Superior temporal gyrus (tissue), 1 donor: ENCODE results near the gene GP1BB.
"Not testable (repeated sequence)": the region's sequence is repeated elsewhere in the genome, so short reads cannot be mapped to it uniquely, and the experiment has no call there.

ENCODE experiments used
- DNase-seq: peaks from one replicate; pipeline ENCODE4 v3.0.0-alpha.2; 2016; ENCODE audit errors: extremely low spot score

Gene GP1BB

DNA sequence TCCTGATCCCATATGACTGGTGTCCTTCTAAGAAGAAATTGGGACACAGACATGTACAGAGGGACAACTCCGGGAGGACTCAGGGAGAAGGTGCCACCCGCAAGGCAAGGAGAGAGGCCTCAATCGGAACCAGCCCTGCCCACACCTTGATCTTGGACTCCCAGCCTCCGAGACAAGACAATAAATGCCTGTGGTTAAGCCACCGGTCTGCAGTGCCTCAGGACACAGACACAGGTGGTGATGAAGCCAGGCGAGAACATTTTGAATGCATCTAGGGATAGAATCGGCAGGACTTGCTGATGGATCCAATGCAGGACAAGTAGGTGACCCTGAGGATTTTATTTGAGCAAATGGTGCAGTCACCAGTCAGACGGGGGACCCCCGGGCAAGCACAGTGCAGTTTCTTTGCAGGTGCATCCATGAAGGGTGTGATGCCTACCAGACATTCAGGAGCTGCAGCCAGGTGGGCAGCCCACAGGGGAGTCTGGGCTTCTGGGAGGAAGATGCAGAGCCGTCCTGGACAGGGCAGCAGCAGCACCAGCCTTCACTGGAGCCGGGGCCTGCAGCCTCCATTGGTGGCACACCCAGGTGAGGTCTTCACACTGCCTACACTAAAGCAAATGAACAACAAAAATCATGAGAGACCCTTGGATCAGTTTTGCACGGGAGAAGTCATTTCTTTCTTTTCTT, 29.2 kb upstream of the GP1BB start:
- no peak for DNase-seq

DNA sequence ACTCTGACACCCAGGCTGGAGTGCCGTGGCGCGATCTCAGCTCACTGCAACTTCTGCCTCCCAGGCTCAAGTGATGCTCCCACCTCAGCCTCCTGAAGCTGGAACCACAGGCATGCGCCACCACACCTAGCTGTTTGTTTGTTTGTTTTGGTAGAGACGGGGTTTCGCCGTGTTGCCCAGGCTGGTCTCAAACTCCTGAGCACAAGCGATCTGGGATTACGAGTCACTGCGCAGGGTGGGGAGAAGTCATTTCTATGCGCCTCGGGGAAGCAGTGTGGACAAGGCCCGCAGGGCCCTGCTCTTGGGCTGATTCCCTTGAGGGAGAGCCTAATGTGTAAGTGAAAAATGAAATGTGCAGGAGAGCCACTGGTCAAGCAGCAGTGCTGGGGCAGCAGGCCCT, 28.6 kb upstream of the GP1BB start:
- no peak for DNase-seq

DNA sequence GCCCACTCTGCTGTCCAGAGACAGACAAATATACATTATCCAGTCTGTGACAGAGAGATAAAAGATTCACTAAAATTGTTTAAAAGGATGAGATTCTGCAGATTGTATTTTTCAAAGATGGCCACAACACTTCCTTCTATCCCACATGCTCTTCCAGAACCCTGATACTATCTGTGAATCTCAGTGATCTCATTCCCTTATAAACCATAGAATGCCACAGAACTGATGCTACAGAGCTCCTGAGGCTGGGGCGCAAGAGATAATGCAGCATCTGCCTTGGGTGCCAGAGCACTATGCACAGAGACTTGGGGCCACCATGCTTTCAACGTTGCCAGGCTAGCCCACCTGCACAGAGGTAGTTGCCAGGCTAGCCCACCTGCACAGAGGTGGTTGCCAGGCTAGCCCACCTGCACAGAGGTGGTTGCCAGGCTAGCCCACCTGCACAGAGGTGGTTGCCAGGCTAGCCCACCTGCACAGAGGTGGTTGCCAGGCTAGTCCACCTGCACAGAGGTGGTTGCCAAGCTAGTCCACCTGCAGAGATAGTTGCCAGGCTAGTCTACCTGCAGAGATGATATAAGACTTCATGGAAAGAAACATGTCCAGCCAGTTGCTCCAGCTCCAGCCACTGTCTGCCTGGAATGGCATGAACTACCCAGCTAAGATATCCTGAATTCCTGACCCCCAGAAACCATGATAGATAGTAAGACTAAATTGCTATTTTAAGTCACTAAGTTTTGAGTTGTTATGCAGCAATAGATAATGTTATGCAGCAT, 26.6 kb upstream of the GP1BB start:
- DNase-seq: no peak

DNA sequence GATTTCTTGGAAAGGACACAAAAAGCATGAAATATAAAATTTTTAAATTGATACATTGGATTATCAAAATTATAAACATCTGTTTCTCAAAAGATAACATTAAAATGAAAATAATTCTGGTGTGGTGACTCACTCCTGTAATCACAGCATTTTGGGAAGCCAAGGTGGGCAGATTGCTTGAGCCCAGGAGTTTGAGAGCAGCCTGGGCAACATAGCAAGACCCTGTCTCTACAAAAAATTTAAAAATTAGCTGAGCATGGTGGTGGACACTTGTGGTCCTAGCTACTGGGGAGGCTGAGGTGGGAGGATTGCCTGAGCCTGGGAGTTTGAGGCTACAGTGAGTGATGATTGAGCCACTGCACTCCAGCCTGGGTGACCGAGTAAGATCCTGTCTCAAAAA, 25.5 kb upstream of the GP1BB start:
- DNase-seq: not testable (repeated sequence)

DNA sequence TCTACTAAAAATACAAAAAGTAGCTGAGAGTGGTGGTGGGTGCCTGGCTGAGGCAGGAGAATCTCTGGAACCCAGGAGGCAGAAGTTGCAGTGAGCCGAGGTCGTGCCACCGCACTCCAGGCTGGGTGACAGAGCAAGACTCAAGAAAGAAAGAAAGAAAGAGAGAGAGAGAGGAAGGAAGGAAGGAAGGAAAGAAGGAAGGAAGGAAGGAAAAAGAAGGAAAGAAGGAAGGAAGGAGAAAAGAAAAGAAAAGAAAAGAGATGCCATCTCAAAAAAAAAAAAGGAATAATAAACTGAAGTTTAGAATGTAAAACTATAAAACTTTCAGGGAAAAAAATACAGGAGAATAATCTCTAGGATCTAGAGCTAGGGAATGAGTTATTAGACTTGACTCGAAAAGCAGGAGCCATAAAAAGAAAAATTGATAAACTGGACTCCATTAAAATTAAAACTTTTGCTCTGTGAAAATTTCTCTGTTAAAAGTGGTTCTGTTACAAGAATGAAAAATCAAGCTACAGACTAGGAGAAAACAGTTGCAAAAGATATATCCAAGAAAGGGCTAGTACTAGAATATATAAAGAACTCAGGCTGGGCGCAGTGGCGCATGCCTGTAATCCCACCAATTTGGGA, 22.4 kb upstream of the GP1BB start:
- DNase-seq: no peak

DNA sequence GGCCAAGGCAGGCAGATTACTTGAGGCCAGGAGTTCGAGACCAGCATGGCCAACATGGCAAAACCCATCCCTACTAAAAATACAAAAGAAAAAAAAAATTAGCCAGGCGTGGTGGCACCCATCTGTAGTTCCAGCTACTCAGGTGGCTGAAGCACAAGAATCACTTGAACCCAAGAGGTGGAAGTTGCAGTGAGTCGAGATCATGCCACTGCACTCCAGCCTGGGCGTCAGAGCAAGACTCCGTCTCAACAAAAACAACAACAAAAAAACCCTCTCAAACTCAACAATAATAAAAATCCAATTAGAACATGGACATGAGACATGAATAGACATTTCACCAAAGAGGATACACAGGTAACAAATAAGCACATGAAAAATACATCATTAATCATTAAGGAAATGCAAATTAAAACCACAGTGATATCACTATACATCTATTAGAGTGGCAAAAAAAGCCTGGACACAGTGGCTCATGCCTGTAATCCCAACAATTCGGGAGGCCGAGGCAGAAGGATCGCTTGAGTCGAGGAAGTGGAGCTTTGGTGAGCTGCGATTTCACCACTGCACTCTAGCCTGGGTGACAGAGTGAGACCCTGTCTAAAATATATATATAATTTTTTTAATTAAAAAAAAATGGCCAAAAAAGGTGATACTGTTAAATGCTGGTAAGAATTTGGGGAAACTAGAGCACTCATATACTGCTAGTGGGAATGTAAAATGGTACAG, 21.8 kb upstream of the GP1BB start:
- no peak for DNase-seq

DNA sequence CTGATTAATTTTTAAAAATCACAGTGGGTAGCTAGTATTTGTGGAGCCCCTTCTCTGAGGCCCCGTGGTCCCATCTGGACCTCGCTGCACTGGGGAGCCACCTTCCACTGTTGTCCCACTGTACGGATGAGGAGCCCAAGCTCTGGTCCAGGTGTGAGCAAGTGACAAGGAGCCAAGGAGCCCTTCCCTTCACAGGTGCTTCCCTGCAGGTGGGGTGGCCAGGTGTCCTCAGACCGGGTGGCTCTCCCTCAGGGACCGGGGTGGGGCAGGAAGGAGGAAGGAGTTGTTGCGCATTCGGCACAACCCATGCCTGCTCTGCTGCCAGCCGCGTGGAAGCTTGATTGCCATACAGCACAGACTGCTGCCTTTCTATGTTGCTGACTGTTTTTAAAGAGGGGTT, 19.5 kb upstream of the GP1BB start:
- DNase-seq: no peak

DNA sequence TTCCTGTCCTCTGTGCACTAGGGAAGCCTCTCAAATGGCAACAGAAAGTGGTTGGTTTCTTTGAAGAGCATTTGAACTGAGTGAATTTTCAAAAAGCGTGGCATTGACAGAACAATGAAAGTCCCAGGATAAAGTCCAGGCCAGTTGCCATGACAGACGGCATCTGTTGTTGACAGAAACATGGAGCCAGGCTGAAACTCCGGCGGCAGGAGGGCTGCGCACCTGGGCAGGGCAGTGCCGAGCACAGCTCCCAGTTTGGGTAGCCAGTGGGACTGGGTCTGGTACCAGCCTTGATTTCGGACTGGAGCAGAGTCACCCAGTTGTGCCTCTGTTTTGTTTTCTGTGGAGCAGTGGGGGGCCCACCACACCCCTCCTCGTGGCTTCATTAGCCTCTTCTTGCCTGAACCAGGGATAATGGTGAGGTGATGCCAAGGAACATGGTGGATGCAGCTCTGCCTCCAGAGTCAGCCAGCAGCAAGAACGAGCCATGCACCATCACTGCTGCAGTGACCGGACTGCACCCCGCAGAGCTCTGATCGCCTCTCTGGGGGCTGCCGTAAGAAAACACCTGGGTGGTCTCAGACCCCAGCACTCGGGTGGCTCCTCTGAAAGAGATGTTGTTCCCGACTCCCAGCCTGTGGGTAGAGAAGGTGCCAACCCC, 18.9 kb upstream of the GP1BB start:
- DNase-seq: no peak

DNA sequence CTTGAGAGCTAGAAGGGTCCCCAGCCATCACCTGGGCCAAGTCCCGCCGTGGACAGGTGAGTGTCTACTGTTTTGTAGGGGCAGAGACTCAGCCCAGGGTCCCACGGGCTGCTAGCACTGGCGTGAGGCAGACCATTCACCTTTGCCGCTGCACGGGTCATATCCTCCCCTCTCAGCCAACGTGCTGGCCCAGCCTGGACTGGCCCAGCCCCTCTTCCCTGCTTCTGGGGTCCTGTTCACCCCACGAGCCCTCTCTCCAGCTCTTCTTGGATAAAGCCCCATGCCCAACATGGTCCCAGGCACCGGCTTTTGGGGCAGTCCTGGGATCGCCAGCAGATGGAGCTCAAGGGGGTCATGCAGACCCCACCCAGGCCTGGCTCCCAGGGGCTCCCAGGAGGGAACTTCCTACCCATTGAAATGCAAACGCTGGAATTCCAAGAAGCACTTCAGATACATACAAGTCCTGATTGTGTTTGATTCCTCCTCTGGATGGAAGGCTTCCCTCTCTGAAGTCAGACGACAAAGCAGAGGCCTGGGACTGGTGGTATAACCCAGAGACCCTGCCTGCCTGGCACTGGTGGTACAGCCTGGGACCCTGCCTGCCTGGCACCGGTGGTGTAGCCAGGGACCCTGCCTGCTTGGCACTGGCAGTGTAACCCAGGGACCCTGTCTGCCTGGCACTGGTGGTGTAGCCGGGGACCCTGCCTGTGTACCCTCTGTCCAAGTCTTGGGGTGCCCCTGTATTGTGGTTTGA, 18.0 kb upstream of the GP1BB start:
- no peak for DNase-seq

DNA sequence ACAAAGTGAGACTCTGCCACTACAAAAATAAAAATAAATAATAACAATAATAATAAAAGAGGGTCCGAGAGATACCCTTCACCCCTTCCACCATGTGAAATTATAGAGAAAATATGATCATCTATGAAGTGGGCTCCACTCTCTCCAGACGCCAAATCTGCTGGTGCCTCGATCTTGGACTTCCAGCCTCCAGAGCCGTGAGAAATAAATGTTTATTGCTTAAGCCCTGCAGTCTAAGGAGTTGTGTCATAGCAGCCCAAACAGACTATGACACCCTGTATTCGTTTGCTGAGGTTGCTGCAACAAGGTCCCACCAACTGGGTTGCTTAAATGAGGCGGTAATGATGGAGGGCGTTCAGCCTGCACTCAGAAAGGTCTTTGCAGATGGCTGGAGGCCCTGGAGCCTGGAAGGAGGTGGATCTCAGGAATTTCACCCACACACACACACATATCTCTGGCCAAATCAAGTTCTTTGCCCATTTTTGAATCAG, 16.6 kb upstream of the GP1BB start:
- DNase-seq: no peak

DNA sequence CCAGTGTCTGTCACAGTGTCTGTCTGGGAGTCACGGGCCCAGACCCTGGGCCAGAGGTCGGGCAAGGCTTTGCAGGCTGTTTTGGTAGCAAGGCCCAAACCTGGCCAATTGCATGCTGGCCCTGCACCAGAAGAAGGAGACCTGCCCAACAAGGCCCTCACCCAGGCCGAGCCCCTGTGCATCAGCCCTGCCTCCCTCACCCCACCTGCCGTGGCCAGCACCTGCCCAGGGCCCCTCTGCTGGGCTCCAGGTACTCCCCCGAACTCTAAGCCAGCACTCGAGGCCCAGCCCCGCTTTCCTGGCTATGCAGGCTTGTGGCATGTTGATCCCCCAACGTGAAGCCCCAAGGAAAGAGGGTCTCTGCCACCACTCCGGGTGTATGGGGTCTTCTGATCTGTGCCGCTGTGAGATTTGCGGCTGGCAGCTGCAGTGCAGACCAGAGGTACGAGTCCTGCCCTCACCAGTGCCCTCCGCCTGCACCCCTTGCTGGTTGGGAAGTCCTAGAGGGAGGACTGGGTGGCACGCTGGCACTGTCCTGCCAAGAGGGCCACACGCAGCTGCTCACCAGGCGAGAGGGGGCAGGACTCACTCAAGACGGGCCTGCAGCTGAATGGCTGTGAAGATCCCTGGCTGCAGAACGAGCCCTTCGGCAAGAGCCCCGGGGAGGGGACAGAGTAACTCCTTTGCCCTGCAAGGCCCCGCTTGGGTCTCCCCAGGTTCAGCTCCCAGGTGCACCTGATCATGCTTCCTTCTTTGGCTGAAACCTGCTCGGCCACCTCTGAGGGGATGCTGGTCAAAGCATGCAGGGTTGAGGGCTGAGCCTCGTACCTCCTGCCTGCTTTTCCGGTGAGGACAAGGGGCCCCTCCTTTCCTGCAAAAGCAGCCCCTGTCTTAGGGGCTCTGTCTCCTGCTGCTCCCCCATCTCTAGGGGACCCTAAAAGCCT, 15.7 kb upstream of the GP1BB start:
- DNase-seq: no peak

DNA sequence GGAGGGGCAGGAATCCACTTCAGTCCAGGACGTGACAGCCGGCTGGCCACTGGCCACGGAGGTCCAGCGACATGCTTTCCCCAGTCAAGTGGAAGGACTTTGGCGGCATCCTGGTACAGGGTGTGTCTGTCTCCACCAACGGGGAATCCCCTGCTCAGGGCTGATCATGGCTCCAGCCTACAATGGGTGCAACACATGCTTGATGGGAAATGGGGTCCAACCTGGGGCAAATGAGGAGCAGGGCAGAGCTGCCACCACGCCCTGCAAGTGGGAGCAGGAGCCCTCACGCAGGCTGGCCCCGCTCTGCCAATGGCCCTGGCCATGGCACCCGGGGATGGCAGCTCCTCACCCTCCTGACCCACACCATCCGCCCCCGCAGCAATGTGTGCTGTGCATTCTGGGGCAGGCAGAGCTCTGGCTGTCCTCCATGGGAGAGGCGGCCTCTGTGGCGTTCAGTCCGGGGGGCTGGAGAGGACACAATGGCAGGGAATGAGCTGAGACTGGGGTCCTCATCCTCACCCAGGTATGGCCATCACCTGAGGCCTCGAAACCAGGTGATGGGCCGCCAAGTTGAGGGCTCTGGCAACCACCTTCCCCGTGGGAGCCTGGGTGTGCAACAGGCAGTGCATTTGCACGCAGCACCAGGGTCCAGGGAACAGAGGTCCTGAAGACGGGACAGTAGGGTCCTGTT, 14.9 kb upstream of the GP1BB start:
- no peak for DNase-seq

DNA sequence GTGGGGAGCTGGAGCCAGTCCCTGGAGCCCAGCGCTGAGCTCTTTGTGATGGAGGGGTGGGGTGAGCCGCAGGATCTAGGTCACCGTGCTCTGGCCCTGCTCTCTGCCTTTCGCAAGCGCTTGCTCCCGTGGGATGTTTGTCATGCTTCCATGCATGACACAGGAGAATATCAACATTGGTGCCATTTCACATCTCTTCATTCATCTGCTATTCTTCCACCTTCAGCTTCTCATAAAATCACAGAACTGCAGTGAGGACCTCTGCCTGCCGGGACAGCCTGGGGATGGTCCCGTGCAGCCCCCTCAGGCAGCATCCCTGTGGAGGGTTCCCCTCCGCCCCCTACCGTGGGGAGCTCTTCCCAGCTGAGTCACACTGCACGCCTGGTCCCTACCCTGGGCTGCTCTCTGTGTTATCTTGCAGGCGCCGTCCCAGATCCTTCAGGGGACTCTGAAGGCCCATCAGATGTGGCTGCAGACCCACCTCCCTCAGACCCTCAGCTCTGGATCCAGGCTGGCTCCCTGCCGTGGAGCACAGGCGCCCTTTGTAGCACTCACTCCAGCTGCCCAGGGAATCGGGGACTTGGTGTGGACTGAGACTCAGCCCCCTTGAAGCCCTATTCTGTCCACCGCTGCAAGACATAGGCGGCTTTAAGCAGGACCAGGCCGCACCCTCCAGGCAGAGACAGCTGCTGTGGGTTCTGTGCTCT, 14.1 kb upstream of the GP1BB start:
- no peak for DNase-seq

DNA sequence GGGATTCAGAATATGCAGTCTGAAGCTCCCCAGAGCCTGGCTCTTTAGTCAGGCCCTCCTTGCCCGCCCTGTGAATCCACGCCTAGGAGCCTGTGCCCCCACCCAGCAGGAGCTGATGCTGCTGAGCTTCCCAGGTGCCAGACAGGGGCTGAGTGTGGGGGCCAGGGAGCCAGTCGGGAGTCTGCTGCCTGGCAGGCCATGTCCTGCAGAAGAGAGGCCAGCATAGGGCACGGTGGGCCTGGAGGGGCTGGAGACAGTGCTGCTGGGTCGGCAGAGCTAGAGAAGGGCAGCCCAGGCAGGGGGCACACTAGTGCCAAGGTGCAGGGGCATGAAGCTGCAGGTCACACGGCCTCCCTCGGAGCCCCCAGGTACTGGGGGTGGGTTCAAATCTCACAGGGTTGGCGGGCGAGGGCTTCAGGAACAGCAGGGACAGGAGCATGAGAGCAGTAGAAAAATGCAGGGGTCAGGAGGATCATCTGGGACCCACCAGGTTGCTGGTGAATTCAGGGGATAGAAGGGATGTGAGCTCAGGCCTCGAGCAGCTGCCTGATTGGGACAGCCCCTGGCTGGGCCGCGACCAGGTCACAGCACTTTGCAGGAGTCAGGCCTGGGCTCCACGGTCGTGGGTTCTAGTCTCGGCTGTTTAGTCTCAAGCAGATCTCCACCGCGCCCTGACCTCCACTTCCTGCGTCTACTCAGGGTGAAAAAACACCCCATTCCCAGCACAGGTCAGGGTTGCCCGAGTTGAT, 13.1 kb upstream of the GP1BB start:
- DNase-seq: no peak

DNA sequence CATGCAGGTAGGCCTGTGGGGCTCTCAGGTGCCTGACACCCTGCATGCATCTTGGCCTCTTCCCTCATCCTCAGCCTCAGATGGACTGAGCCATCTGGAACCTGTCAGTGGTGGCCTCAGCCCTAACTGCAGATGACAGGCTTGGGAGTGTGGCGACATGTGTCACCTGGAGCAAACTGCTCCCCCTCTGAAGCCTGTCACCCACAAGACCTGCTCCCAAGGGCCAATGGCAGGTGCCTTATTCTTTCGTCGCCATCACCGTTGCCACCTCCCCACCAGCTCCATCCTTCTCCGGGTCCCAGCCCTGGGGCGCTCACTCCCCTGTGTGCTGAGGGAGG, 12.6 kb upstream of the GP1BB start:
- DNase-seq: no peak

DNA sequence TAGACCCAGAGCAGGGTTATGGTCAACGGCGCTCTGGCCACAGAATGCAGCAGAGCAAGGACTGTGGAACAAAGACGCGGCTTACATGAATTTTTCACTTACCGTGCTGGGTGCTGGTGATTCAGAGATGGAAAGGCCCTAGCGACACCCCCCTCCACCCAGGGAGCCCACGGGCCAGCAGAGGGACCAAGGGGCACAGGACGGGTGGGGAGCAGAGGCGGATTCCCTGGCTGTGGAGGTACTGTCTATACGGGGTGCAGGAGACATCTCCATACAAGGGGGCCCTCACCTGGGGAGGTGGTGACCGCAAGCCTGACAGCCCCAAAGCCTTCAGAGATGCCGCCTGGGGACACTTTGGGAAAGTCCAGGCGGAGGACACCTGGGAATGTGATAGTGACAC, 10.1 kb upstream of the GP1BB start:
- no peak for DNase-seq

DNA sequence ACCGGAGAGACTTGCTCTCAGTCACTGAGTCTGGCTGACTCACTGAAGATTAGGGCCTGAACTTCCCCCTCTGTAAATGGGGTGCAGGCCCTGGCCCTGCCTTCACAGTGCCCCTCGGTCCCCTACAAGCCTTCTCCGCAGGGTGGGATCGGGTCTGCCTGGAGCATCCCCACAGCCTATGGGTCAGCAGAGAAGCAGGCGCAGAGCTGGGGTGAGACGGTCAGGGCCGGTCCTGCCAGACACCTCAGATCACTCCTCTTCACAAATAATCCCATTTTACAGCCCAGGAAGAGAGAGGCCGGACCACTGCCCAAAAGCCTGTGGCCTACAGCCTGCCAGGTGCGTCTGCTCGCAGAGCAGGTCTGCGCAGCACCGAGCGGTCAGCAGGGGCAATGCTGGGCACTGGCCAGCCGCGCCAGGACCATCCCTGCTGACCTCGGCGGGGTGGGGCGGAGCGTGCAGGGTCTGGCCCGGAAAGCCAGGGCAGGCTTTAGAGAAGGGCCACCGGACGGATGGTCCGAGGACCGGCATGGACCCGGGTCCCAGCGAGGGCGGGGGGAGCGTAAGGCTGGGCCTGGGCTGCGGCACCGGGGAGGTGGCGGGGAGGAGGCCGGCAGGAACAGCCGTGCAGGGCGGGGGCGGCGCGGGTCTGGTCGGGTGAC, 9.6 kb upstream of the GP1BB start:
- no peak for DNase-seq
